Natural killer cell (primary cell): ENCODE measurements around the gene ENTR1. TPM values are rescaled to one million over a fixed set of nuclear protein-coding genes. Genes with fewer than 3 reads are reported as not detected.

Experiments used
- ATAC-seq, 3 donors: fragments of 150-1000 bp in 2 of 3; fragments of 200-7000 bp in 1 of 3; cut with Tn5 transposase; 1 replicate in 1 of 3; 2 replicates in 2 of 3; pipeline ENCODE4 v1.10.0; 2021; ENCODE audit warnings: mild to moderate bottlenecking in 2 of 3, moderate library complexity in 2 of 3
- DNase-seq, 2 donors: peaks; one replicate each; pipeline versions ENCODE4 v3.0.0 to v3.0.0-alpha.2; 2013 to 2021; ENCODE audit warnings: mixed read lengths in 1 of 2
- H3K27ac ChIP-seq: one replicate; pipeline ENCODE4 v1.5.1; 2013; ENCODE audit warnings: mild to moderate bottlenecking, low read length
- H3K27me3 ChIP-seq: one replicate; pipeline ENCODE4 v1.6.1; 2013; ENCODE audit warnings: low read length; ENCODE audit not compliant: control insufficient read depth, insufficient read depth
- H3K36me3 ChIP-seq: one replicate; pipeline ENCODE4 v1.6.1; 2013; ENCODE audit warnings: low read length; ENCODE audit not compliant: control insufficient read depth, insufficient read depth
- H3K4me1 ChIP-seq: one replicate; pipeline ENCODE4 v1.6.1; 2013; ENCODE audit warnings: low read length; ENCODE audit not compliant: control insufficient read depth, insufficient read depth
- H3K4me3 ChIP-seq: one replicate; pipeline ENCODE4 v1.5.1; 2013; ENCODE audit warnings: low read length
- H3K9me3 ChIP-seq: one replicate; pipeline ENCODE4 v1.6.1; 2013; ENCODE audit warnings: low read length; ENCODE audit not compliant: control insufficient read depth, insufficient read depth
- H3K27ac Mint-ChIP-seq, 2 donors: one replicate each; pipeline ENCODE4 v1.8.0; 2022; ENCODE audit warnings: mild to moderate bottlenecking in 2 of 2, mixed read lengths in 2 of 2, moderate library complexity in 1 of 2
- H3K27me3 Mint-ChIP-seq, 2 donors: one replicate each; pipeline ENCODE4 v1.8.0; 2022; ENCODE audit warnings: low read depth in 2 of 2, mixed read lengths in 2 of 2
- H3K36me3 Mint-ChIP-seq: one replicate; pipeline ENCODE4 v1.8.0; 2022; ENCODE audit warnings: mixed read lengths
- H3K4me1 Mint-ChIP-seq, 2 donors: one replicate each; pipeline ENCODE4 v1.8.0; 2022; ENCODE audit warnings: mixed read lengths in 2 of 2
- H3K4me3 Mint-ChIP-seq: one replicate; pipeline ENCODE4 v1.8.0; 2022; ENCODE audit warnings: mild to moderate bottlenecking, moderate library complexity, mixed read lengths
- H3K9me3 Mint-ChIP-seq, 2 donors: one replicate each; pipeline ENCODE4 v1.8.0; 2022; ENCODE audit warnings: mixed read lengths in 2 of 2
- WGBS: methylation state at CpG from one replicate; pipeline ENCODE4 v1.1.7; 2013; ENCODE audit warnings: missing lambda C conversion rate; ENCODE audit not compliant: insufficient coverage; 5-methylcytosine and 5-hydroxymethylcytosine counted together
- intact Hi-C: fragments of 100-400 bp; cut with micrococcal nuclease; formaldehyde crosslinking; loops from one replicate; pipeline ENCODE4 v1.14.2; 2022
- total RNA-seq, 4 donors: library from RNA; stranded (reverse); fragments of 120-200 nt in 1 of 4; gene quantifications; one replicate each; pipeline versions ENCODE4 v1.2.3 to v1.2.4, GENCODE V29; 2013 to 2022
- TF ChIP-seq, protein P1 (sequence below): fragments of 200-600 bp; IDR thresholded peaks from one replicate; pipeline ENCODE4 v1.8.0; 2022; ENCODE audit warnings: antibody characterized with exemption

Gene ENTR1
- total RNA-seq, 3 donors from 2014 or later (not counting 1 experiment from before 2014, with no cell fraction given): 38.7 to 62.3 (median 41.6) TPM

DNA sequence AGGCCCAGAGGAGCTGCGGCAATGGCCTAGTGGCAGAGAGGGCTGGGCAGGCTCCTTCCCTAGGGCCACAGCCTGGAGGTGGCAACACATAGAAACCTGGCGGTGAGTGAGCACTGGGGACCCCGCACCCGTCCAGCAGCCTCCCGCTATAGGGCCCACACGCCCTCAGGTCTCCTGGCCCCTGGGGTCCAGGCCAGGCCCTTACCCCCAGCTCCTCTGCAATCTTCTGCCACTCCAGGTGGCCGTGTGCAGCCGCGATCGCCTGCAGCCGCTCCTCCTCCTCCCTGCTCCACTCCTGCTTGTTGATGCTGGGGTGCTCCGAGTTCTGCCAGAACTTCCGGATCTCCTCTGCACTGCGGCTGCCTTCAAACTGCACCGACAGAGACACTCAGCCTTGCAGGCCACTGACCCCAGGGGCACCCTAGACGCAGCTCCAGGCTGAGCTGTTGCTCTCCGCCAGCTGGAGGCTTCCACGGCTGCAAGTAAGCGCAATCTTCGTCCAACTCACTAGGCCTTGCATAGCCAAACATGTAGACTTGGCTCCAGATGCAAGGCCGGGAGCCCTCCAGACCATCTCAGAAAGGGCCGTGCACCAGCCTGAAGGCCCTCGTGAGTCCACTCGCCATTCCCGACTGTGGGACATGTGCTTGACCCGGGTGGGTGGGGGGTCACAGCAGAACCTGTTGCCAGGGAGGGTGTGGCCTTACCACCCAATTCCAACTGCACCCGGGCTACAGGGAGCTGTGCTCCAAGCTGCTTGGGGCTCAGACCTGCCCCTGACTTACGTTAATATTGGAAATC lies 18.5 kb downstream of the ENTR1 start:
- no peaks in the 10 kb centered on the region for H3K9me3 Mint-ChIP-seq
- 98% methylated on average over 28 of the region's 28 CpGs for WGBS
- DNase-seq (no peak), ATAC-seq (no peak)
- no peaks in the 10 kb centered on the region for H3K4me1 Mint-ChIP-seq
- H3K9me3 ChIP-seq: no peaks in the 10 kb centered on the region
- TF ChIP-seq, protein P1, sequence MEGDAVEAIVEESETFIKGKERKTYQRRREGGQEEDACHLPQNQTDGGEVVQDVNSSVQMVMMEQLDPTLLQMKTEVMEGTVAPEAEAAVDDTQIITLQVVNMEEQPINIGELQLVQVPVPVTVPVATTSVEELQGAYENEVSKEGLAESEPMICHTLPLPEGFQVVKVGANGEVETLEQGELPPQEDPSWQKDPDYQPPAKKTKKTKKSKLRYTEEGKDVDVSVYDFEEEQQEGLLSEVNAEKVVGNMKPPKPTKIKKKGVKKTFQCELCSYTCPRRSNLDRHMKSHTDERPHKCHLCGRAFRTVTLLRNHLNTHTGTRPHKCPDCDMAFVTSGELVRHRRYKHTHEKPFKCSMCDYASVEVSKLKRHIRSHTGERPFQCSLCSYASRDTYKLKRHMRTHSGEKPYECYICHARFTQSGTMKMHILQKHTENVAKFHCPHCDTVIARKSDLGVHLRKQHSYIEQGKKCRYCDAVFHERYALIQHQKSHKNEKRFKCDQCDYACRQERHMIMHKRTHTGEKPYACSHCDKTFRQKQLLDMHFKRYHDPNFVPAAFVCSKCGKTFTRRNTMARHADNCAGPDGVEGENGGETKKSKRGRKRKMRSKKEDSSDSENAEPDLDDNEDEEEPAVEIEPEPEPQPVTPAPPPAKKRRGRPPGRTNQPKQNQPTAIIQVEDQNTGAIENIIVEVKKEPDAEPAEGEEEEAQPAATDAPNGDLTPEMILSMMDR: no peak
- H3K4me1 ChIP-seq: no peaks in the 10 kb centered on the region
- H3K27me3 Mint-ChIP-seq: no peaks in the 10 kb centered on the region
- intact Hi-C loops: no loop called here
- no peak overlapping the region for H3K27ac ChIP-seq
- H3K36me3 ChIP-seq: peaks cover 62% of the 10 kb centered on the region
- no peak overlapping the region for H3K27ac Mint-ChIP-seq
- H3K27me3 ChIP-seq: no peaks in the 10 kb centered on the region
- no peaks in the 10 kb centered on the region for H3K36me3 Mint-ChIP-seq
- H3K4me3 Mint-ChIP-seq: no peak overlapping the region
- no peak overlapping the region for H3K4me3 ChIP-seq

DNA sequence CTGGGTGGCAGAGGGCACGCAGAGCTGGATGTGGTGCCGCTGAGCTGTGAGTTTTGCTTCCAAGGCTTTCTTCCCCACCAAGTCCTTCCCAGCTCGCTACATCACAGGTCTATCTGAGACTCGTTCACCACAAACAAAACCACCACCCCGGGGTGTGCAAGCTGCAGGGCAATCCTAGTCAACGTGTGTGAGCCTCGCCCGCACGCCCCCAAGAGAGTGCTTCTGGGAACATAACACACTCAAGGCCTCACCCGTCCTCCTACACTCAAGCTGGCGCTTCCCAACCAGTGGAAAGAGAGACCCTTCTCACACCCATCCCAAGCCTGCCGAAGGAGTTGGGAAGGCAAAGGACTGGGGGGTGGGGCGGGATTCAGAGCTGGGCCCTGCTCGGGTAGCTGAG lies 21.0 kb downstream of the ENTR1 start:
- H3K36me3 Mint-ChIP-seq: peaks cover 7% of the 10 kb centered on the region
- Histone ChIP-seq H3K9me3 (no peaks in the 10 kb centered on the region), H3K4me1 (no peaks in the 10 kb centered on the region), H3K4me3 (no peak overlapping the region), H3K36me3 (peaks cover 48% of the 10 kb centered on the region), H3K27me3 (no peaks in the 10 kb centered on the region), H3K27ac (no peak overlapping the region)
- H3K9me3 Mint-ChIP-seq: no peaks in the 10 kb centered on the region
- peaks cover 10 to 16% of the 10 kb centered on the region in 2 donors for H3K4me1 Mint-ChIP-seq
- ATAC-seq (no peak), DNase-seq (no peak)
- intact Hi-C loops: no loop called here
- TF ChIP-seq, protein P1: no peak
- H3K27me3 Mint-ChIP-seq: no peaks in the 10 kb centered on the region
- H3K27ac Mint-ChIP-seq: no peak overlapping the region
- no peak overlapping the region for H3K4me3 Mint-ChIP-seq
- 70% methylated on average over 11 of the region's 14 CpGs for WGBS

DNA sequence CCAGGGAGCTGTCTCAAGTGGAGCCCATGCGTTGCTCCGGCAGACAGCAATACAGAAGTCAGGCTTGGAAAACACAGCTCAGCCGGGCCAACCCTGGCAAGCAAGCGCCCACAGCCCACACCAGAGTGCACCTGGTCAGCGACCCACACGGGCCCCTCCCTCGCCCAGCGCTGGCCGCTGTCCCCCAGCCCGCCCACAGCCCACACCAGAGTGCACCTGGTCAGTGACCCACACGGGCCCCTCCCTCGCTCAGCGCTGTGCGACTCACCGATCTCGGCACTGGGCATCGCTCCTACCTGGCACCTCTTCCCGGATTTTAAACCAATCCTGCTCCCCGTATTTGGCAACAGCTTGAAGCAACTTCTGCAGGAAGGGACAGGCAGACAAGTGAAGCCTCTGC lies 23.2 kb downstream of the ENTR1 start:
- H3K9me3 Mint-ChIP-seq: no peaks in the 10 kb centered on the region
- Histone ChIP-seq H3K27me3 (no peaks in the 10 kb centered on the region), H3K27ac (no peak overlapping the region), H3K4me1 (no peaks in the 10 kb centered on the region), H3K36me3 (peaks cover 40% of the 10 kb centered on the region), H3K9me3 (no peaks in the 10 kb centered on the region), H3K4me3 (no peak overlapping the region)
- no peak overlapping the region for H3K4me3 Mint-ChIP-seq
- intact Hi-C loops: no loop called here
- H3K4me1 Mint-ChIP-seq: peaks cover 13 to 16% of the 10 kb centered on the region in 2 donors
- TF ChIP-seq, protein P1: no peak
- peaks cover 13% of the 10 kb centered on the region for H3K36me3 Mint-ChIP-seq
- no peak overlapping the region for H3K27ac Mint-ChIP-seq
- no peaks in the 10 kb centered on the region for H3K27me3 Mint-ChIP-seq
- no peak for DNase-seq
- 98% methylated on average over 19 of the region's 19 CpGs for WGBS
- ATAC-seq: no peak

DNA sequence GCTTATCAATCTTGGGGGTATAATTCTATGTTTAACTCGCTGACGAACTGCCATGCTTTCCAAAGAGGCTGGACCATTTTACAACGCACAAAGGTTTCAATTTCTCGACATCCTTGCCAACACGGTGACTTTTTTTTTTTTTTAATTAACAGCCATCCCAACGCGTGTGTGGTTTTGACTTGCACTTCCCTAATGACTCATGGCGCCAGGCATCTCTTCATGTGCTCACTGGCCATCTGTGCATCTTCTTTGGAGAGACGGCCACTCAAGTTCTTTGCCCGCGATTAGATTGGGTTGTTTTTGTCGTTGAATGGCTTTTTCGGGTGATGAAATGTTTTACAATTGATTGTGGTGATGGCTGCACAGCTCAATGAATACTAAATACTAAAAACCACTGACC lies 24.4 kb downstream of the ENTR1 start:
- peaks cover 13% of the 10 kb centered on the region for H3K36me3 Mint-ChIP-seq
- no peaks in the 10 kb centered on the region for H3K4me1 ChIP-seq
- no peak overlapping the region for H3K27ac ChIP-seq
- 82% methylated on average over 11 of the region's 13 CpGs for WGBS
- peaks cover 13 to 16% of the 10 kb centered on the region in 2 donors for H3K4me1 Mint-ChIP-seq
- no peak overlapping the region for H3K27ac Mint-ChIP-seq
- no peak overlapping the region for H3K4me3 ChIP-seq
- no peaks in the 10 kb centered on the region for H3K27me3 ChIP-seq
- intact Hi-C loops: no loop called here
- ATAC-seq: no peak
- peaks cover 42% of the 10 kb centered on the region for H3K36me3 ChIP-seq
- no peaks in the 10 kb centered on the region for H3K9me3 Mint-ChIP-seq
- no peaks in the 10 kb centered on the region for H3K27me3 Mint-ChIP-seq
- H3K4me3 Mint-ChIP-seq: no peak overlapping the region
- TF ChIP-seq, protein P1: no peak
- no peaks in the 10 kb centered on the region for H3K9me3 ChIP-seq
- DNase-seq: no peak
